ENCODE measurements around the gene DCUN1D1. TPM values are rescaled to one million over a fixed set of nuclear protein-coding genes. Genes with fewer than 3 reads are reported as not detected.
A peak's percentile ranks its signal among the peaks of the same experiment; 100 is the strongest.

Gene DCUN1D1
- total RNA-seq, 3 donors from 2014 or later, result 37.5 to 62.0 (median 40.5) TPM

GRCh38 chr3:182972387-182972786 lies 8.0 kb downstream of the DCUN1D1 start:
- Histone ChIP-seq H3K9me3 (no peaks in the 10 kb centered on the region), H3K36me3 (ENCODE audit: low read depth) (no peaks in the 10 kb centered on the region), H3K4me3 (no peak overlapping the region), H3K4me1 (ENCODE audit: low read depth) (peaks cover 26% of the 10 kb centered on the region)
- intact Hi-C loops (cut with DNase I, micrococcal nuclease), result no loop called here
- no peak for DNase-seq
- no peak for ATAC-seq
- TF ChIP-seq CTCF (IDR thresholded peaks at IDR 0.05), result no peak

GRCh38 chr3:182971637-182972036 lies 8.7 kb downstream of the DCUN1D1 start:
- DNase-seq, result no peak
- no peak overlapping the region for H3K4me3 ChIP-seq
- intact Hi-C loops (cut with DNase I, micrococcal nuclease), result no loop called here
- peaks cover 30% of the 10 kb centered on the region for H3K4me1 ChIP-seq (ENCODE audit: low read depth)
- no peaks in the 10 kb centered on the region for H3K36me3 ChIP-seq (ENCODE audit: low read depth)
- H3K9me3 ChIP-seq, result no peaks in the 10 kb centered on the region
- TF ChIP-seq CTCF (IDR thresholded peaks at IDR 0.05), result no peak
- no peak for ATAC-seq

GRCh38 chr3:182970811-182971418 lies 9.4 kb downstream of the DCUN1D1 start:
- Histone ChIP-seq H3K4me1 (ENCODE audit: low read depth) (peaks cover 30% of the 10 kb centered on the region), H3K9me3 (no peaks in the 10 kb centered on the region), H3K4me3 (no peak overlapping the region), H3K36me3 (ENCODE audit: low read depth) (no peaks in the 10 kb centered on the region)
- TF ChIP-seq CTCF (IDR thresholded peaks at IDR 0.05), result no peak
- ATAC-seq (peak; percentile 96), DNase-seq (no peak)
- intact Hi-C loops (cut with DNase I, micrococcal nuclease), result no loop called here

GRCh38 chr3:182969853-182970252 lies 10.5 kb downstream of the DCUN1D1 start:
- intact Hi-C loops (cut with DNase I, micrococcal nuclease), result no loop called here
- TF ChIP-seq CTCF (IDR thresholded peaks at IDR 0.05), result no peak
- H3K9me3 ChIP-seq, result no peaks in the 10 kb centered on the region
- no peak for DNase-seq
- H3K36me3 ChIP-seq (ENCODE audit: low read depth), result no peaks in the 10 kb centered on the region
- H3K4me3 ChIP-seq, result no peak overlapping the region
- ATAC-seq, result no peak
- peaks cover 30% of the 10 kb centered on the region for H3K4me1 ChIP-seq (ENCODE audit: low read depth)

GRCh38 chr3:182969277-182969676 lies 11.1 kb downstream of the DCUN1D1 start:
- no peak for ATAC-seq
- Histone ChIP-seq H3K4me1 (ENCODE audit: low read depth) (peaks cover 30% of the 10 kb centered on the region), H3K9me3 (no peaks in the 10 kb centered on the region), H3K36me3 (ENCODE audit: low read depth) (no peaks in the 10 kb centered on the region), H3K4me3 (no peak overlapping the region)
- DNase-seq, result no peak
- TF ChIP-seq CTCF (IDR thresholded peaks at IDR 0.05), result no peak
- intact Hi-C loops (cut with DNase I, micrococcal nuclease), result no loop called here

Data from mucosa of descending colon (tissue), 3 donors.